ENCODE measurements around the gene PIK3IP1.

PIK3IP1 gene

DNA sequence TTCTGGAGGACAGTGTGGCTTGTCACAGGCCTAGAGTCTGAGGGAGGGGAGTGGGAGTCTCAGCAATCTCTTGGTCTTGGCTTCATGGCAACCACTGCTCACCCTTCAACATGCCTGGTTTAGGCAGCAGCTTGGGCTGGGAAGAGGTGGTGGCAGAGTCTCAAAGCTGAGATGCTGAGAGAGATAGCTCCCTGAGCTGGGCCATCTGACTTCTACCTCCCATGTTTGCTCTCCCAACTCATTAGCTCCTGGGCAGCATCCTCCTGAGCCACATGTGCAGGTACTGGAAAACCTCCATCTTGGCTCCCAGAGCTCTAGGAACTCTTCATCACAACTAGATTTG, 13.0 kb downstream of the PIK3IP1 start:
- no peak for DNase-seq (ENCODE audit: low read depth in 2 of 2)

DNA sequence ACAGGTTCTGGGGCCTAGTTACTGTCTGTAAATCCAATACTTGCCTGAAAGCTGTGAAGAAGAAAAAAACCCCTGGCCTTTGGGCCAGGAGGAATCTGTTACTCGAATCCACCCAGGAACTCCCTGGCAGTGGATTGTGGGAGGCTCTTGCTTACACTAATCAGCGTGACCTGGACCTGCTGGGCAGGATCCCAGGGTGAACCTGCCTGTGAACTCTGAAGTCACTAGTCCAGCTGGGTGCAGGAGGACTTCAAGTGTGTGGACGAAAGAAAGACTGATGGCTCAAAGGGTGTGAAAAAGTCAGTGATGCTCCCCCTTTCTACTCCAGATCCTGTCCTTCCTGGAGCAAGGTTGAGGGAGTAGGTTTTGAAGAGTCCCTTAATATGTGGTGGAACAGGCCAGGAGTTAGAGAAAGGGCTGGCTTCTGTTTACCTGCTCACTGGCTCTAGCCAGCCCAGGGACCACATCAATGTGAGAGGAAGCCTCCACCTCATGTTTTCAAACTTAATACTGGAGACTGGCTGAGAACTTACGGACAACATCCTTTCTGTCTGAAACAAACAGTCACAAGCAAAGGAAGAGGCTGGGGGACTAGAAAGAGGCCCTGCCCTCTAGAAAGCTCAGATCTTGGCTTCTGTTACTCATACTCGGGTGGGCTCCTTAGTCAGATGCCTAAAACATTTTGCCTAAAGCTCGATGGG, 13.5 kb downstream of the PIK3IP1 start:
- DNase-seq (ENCODE audit: low read depth in 2 of 2): no peak

DNA sequence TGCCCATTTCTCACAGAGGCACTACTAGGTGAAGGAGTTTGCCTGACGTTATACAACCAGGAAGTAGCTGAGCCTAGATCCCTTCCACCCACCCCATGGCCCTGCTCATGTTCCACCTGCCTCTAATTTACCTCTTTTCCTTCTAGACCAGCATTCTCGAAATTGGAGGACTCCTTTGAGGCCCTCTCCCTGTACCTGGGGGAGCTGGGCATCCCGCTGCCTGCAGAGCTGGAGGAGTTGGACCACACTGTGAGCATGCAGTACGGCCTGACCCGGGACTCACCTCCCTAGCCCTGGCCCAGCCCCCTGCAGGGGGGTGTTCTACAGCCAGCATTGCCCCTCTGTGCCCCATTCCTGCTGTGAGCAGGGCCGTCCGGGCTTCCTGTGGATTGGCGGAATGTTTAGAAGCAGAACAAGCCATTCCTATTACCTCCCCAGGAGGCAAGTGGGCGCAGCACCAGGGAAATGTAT, 14.1 kb downstream of the PIK3IP1 start:
- no peak for DNase-seq (ENCODE audit: low read depth in 2 of 2)

DNA sequence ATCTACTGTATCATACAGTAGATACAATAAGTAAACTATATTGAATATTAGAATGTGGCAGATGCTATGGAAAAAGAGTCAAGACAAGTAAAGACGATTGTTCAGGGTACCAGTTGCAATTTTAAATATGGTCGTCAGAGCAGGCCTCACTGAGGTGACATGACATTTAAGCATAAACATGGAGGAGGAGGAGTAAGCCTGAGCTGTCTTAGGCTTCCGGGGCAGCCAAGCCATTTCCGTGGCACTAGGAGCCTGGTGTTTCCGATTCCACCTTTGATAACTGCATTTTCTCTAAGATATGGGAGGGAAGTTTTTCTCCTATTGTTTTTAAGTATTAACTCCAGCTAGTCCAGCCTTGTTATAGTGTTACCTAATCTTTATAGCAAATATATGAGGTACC, 14.5 kb downstream of the PIK3IP1 start:
- DNase-seq (ENCODE audit: low read depth in 2 of 2): no peak

DNA sequence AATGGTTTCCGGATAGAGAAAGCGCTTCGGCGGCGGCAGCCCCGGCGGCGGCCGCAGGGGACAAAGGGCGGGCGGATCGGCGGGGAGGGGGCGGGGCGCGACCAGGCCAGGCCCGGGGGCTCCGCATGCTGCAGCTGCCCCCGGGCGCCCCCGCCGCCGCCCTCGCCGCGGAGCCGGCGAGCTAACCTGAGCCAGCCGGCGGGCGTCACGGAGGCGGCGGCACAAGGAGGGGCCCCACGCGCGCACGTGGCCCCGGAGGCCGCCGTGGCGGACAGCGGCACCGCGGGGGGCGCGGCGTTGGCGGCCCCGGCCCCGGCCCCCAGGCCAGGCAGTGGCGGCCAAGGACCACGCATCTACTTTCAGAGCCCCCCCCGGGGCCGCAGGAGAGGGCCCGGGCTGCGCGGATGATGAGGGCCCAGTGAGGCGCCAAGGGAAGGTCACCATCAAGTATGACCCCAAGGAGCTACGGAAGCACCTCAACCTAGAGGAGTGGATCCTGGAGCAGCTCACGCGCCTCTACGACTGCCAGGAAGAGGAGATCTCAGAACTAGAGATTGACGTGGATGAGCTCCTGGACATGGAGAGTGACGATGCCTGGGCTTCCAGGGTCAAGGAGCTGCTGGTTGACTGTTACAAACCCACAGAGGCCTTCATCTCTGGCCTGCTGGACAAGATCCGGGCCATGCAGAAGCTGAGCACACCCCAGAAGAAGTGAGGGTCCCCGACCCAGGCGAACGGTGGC, 15.7 kb downstream of the PIK3IP1 start:
- no peak for DNase-seq (ENCODE audit: low read depth in 2 of 2)

DNA sequence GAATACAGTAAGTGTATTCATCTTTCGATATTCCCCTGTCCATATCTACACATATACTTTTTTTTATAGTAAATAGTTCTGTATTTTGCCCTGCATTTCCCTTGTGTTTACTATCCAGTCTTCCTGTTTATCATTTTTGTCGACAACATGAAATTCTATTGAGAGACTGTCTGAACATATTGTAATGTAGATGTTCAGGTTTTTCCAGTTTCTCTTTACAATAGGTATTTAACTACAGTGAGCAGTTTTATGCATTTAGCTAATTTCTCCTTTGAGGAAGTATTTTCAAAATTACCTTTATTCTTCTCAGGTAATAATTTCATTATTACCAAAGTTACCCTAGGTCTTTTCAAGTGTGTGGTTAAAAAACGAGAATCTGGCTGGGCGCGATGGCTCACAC, 16.7 kb downstream of the PIK3IP1 start:
- no peak for DNase-seq (ENCODE audit: low read depth in 2 of 2)

DNA sequence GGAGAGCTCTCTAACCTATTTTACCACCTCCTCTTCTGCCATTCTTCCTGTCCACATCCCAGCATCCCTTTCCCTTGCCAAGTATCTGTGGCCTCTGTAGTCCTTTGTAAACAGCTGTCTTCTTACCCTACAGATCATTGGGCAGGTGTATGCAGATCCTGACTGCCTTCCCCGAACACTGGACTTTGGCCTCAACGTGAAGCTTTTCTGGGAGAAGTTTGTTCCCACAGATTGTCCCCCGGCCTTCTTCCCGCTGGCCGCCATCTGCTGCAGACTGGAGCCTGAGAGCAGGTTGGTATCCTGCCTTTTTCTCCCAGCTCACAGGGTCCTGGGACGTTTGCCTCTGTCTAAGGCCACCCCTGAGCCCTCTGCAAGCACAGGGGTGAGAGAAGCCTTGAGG, 17.3 kb downstream of the PIK3IP1 start:
- no peak for DNase-seq (ENCODE audit: low read depth in 2 of 2)

DNA sequence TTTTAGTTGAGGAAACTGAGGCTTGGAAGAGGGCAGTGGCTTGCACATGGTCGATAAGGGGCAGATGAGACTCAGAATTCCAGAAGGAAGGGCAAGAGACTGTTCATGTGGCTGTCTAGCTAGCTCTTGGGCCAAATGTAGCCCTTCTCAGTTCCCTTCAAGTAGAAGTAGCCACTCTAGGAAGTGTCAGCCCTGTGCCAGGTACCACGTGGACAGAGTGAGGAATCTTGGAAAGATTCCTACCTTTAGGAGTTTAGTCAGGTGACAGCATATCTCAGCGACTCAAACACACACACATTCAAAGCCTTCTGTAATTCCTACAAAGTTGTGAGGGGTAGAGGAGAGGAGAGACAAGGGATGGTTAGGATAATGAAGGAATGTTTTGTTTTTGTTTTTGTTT, 18.3 kb downstream of the PIK3IP1 start:
- DNase-seq (ENCODE audit: low read depth in 2 of 2): no peak

DNA sequence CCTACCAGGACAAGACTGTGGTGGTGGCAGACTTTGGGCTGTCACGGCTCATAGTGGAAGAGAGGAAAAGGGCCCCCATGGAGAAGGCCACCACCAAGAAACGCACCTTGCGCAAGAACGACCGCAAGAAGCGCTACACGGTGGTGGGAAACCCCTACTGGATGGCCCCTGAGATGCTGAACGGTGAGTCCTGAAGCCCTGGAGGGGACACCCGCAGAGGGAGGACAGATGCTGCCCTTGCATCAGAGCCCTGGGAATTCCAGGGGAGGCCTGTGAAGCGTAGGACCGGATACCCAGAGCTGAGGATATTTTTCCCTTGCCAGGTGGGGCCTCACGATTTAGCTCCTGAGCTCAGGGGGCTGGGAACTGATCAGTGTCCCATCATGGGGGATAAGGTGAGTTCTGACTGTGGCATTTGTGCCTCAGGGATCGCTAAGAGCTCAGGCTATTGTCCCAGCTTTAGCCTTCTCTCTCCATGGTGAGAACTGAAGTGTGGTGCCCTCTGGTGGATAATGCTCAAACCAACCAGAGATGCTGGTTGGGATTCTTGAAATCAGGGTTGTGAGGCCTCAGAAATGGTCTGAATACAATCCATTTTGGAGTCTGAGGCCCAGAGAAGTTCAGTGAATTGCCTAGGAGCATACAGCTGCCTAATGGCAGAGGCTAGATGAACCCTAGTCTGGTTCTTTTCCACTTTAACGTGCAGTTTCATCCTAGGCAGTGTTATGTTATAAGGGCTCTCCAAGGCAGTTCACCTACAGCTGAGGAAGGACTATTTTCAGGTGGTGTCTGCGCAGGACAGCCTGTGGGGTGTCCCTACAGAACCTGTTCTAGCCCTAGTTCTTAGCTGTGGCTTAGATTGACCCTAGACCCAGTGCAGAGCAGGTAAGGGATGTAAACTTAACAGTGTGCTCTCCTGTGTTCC, 19.5 kb downstream of the PIK3IP1 start:
- DNase-seq (ENCODE audit: low read depth in 2 of 2): peak; percentile 26 to 35

DNA sequence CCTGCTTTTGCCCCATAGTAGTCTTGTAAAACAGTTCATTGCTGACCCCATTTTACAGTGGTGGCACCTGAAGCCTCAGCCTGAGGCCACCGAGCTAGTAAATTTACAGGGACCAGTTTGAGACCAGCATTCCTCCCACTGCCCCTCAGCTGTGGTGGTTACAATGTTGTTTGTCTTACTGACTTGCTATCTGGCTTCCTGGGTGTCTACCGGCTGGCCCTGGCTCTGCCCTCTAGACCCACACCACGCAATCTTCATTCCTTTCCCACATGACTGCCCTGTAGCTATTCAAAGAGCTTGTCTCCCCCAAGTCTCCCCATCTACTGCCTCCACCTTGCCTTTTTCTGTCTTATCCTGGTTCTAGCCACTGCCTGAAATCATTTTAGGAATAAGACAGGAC, 20.8 kb downstream of the PIK3IP1 start:
- DNase-seq (ENCODE audit: low read depth in 2 of 2): no peak

DNA sequence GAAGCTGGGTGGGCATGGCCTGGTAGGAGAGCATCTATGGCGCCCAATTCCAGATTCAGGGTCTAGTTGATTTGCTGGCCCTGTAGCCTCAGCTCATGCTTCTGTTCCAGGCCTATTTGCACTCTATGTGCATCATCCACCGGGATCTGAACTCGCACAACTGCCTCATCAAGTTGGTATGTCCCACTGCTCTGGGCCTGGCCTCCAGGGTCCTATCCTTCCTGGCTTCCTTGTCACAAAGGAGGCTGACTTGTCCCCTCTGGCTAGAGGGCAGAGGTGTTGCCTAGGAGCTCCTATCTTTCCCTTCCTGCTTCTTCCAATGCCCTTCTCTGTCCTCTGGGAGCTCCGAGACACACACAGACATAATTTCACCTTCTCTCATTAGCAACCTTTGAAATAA, 21.3 kb downstream of the PIK3IP1 start:
- no peak for DNase-seq (ENCODE audit: low read depth in 2 of 2)

DNA sequence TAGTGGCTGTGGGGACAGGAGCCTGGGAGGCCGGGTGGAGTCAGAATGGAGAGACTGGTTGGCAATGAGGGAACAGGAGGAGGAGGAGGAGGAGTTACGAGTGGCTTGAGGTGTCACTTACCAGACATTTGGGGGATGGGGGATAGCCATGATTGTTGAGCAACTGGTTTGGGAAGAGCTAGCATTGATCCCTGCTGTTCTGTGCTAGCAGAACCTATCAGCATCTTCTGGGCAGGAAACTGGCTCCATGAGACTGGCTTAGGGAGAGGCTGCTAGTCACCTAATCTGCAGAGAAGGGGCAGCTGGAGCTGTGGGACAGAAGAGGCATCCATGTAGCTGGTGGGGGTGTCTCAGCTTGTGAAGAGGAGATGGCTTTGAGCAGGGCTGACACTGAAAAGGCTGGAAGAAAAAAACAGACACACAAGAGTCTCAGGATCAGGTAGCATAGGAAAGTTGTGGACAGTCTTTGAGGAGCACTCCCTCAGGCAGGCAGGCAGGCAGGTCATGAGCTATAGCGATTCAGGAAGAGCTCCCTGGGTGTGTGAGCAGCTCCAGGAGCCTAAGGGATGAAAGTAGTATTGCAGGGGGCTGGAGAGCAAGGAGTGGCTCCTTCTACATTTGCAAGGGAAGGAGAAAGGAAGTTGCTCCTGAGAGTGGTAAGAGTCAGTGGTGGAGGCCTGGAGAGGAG, 22.3 kb downstream of the PIK3IP1 start:
- no peak for DNase-seq (ENCODE audit: low read depth in 2 of 2)

DNA sequence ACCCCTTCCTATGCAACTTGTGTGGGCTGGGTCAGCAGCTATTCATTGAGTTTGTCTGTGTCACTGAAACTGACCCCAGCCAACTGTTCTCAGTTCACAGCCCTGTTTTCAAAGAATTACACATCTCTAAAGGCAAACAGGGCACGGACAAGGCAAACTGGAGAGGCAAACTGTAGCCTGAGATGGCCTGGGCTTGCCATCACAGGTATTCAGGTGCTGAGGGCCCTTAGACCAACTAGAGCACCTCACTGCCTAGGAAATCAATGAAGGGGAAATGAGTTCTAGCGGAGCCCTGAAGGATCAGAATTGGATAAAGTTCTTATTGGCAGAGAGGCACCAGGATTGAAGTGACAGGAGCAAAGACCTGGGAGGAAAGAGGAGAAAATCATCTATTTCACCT, 24.0 kb downstream of the PIK3IP1 start:
- no peak for DNase-seq (ENCODE audit: low read depth in 2 of 2)

DNA sequence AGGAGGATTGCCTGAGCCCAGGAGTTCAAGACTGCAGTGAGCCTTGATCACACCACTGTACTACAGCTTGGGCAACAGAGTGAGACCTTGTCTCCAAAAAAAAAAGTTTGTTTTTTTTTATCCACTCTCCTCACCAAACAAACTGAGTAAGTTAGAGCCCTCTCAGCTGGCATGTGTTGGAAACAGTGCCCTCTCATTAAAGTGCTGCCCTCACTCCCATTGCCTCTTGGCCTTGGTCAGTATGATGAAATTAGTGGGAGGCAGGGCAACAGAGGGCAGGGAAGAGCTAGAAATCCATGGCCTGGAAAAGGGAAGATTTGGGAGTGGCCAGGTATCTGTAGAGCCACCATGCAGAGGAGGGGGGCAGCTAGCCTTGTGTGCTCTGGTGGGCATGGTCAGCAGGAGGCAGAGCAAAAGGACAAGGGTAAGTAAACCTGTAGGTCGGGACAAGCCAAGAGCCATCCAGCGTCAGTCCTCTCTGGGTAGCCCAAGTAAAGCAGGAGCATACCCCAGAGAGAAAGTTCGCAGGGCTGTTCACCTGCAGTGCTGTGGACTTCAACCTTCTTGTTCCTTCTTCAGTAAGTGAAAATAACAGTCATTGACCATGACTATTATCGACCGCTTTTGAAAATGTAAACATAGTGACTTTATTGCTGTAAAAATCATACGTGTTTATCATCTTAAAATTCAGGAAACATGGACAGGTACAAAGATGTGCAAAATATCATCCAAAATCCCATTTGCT, 28.2 kb downstream of the PIK3IP1 start:
- no peak for DNase-seq (ENCODE audit: low read depth in 2 of 2)

DNA sequence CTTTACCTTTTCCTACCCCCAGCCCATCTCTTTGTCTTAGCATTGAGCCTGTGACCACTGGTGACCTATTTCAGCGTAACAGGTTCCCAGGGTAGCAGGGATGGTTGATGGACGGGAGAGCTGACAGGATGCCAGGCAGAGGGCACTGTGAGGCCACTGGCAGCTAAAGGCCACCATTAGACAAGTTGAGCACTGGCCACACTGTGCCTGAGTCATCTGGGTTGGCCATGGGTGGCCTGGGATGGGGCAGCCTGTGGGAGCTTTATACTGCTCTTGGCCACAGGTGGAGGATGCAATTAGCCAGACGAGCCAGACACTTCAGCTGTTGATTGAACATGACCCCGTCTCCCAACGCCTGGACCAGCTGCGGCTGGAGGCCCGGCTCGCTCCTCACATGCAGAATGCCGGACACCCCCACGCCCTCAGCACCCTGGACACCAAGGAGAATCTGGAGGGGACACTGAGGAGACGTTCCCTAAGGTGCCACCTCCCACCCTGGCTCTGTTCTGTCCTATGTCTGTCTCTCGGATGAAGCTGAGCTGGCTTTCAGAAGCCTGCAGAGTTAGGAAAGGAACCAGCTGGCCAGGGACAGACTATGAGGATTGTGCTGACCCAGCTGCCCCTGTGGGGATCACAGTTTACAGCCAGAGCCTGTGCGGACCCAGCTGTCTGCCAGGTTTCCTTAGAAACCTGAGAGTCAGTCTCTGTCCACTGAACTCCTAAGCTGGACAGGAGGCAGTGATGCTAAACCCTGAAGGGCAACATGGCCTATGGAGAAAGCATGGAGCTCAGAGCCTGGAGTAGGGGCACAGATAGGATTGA, 29.8 kb downstream of the PIK3IP1 start:
- no peak for DNase-seq (ENCODE audit: low read depth in 2 of 2)

DNA sequence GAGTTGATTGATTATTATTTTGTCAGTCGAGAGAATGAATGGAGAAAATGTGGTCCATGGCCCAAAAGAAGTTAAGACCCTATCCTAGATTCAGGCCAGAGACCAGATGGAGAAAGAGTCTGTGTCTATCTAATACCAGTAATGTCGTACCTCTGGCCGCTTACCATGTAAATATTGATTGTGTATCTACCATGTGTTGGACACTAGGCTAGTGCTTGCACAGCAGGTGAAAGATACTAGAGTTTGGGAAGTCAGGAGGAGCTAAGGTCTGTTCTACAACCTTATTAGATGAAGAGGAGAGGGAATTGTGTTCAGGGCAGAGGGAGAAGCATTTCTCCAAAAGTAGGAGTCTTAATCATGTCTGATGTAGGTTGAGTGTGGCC, 31.8 kb downstream of the PIK3IP1 start:
- DNase-seq (ENCODE audit: low read depth in 2 of 2): no peak

DNA sequence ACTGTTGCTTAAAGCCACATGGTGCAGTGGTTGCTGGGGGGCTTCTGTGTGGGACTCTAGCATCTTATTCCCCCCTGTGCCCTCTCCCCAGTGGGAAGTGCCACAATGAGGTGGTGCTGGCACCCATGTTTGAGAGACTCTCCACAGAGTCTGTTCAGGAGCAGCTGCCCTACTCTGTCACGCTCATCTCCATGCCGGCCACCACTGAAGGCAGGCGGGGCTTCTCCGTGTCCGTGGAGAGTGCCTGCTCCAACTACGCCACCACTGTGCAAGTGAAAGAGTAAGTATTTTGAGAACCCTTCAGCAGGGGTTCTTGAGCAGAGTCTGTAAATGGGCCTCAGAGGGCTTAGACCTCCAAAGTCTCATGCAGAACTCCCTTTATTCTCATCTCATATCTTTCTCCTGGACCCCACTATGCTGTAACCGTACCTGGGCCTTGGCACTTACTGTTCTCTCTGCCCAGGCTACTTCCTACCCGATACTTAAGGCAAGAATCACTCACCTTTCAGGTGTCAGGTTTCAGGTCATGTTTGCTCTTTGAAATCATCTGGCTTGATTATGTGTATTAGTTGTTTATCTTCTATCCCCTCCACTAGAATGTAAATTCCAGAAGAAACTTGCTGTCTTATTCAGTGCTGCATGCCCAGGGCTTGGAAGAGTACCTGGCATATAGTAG, 32.4 kb downstream of the PIK3IP1 start:
- DNase-seq (ENCODE audit: low read depth in 2 of 2): no peak

DNA sequence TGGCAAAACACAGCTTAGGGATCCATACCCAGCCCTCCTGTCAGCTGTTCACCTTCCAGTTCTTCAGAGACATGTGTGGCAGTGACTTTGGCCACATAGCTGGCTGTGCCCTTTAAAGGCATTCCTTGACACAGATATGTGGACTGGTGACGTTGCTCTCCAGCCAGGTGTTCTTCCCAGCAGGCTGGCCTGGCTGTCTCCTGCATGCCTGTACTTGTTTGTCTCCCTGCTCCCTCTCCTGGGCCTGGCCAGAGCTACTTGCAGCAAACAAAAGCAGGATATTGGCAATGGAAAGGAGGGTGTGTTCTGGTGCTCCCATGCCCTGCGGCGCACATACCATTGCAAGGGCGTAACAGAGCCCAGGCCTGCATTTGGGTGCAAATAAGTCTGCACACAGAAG, 38.3 kb downstream of the PIK3IP1 start:
- DNase-seq (ENCODE audit: low read depth in 2 of 2): no peak

DNA sequence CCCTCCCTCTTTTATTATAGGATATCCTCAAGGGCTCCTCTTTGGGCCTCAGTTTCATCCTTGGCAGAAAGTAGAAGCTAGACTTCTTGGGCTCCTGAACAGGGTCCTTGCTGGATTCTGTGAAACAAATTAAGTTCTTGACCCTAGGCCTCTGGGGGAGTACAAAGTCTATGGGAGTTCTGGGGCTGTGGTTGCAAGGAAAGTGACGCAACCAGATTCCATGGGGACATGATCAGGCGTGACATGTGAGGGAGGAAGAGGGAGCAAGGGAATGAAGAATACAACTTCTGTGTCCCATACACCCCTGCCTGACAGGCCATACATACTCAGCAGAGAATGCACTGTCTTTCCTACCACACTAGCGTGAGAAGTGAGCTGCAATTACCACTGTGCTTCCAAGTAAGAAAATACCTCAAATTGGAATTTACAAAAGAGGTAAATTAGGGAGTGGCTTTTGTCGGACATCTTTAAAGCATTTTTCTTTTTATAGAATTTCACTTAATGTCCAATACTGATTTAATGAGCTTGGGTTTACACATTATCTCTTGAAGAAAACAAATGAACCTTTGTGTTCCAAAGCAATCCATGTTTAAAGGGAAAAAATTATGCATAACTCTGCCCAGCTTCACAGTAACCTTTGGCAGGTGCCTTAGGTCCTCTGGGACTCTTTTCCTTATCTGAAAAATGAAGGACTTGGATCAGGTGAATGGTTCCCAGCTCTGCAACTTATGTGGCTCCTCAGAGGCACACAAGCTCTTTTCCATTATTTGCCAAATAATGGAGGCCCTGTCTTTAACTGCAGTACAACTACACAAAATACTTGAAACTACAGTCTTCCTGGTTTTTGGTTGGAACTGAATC, 41.3 kb downstream of the PIK3IP1 start:
- DNase-seq (ENCODE audit: low read depth in 2 of 2): no peak
